ENCODE results near the gene ATP5MC3.
"Not testable (repeated sequence)": the region's sequence is repeated elsewhere in the genome, so short reads cannot be mapped to it uniquely, and the experiment has no call there.

The ATP5MC3 gene

GRCh38 chr2:175181104-175181876 lies at the start of gene ATP5MC3:
TSS of gene ATP5MC3 (minus strand) at chr2:175181710. CDS start at chr2:175181393, 317 bp downstream.
- peak; percentile 85 for DNase-seq (ENCODE audit: insufficient read length, low spot score)
- FAIRE-seq, result no peak
- TF ChIP-seq, protein P1, sequence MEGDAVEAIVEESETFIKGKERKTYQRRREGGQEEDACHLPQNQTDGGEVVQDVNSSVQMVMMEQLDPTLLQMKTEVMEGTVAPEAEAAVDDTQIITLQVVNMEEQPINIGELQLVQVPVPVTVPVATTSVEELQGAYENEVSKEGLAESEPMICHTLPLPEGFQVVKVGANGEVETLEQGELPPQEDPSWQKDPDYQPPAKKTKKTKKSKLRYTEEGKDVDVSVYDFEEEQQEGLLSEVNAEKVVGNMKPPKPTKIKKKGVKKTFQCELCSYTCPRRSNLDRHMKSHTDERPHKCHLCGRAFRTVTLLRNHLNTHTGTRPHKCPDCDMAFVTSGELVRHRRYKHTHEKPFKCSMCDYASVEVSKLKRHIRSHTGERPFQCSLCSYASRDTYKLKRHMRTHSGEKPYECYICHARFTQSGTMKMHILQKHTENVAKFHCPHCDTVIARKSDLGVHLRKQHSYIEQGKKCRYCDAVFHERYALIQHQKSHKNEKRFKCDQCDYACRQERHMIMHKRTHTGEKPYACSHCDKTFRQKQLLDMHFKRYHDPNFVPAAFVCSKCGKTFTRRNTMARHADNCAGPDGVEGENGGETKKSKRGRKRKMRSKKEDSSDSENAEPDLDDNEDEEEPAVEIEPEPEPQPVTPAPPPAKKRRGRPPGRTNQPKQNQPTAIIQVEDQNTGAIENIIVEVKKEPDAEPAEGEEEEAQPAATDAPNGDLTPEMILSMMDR (IDR thresholded peaks at IDR 0.05; ENCODE audit: insufficient read depth, missing control alignments), result no peak

GRCh38 chr2:175228601-175229000 lies 47.1 kb upstream of the ATP5MC3 start:
- not testable (repeated sequence) for FAIRE-seq; DNase-seq (ENCODE audit: insufficient read length, low spot score)

DNA sequence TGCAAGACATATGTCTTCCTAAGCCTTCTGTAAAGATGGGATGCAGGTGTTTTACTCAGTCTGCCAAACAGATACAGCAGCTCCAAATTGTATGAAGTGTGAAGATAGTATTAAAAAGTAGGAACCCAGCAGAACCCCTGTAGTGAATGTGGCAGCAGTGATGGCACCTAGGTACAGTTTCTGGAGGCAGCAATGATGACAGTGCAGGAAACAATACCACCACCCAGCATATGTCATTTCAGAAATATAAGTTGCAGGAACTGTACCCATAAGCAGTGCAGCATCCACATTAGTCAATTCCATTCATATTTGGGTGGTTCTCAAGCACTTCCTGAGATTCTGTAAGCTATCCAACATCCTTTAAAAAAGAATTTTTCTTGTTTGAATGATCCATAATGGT lies 46.7 kb upstream of the ATP5MC3 start:
- TF ChIP-seq, protein P1 (IDR thresholded peaks at IDR 0.05; ENCODE audit: insufficient read depth, missing control alignments), result no peak

DNA sequence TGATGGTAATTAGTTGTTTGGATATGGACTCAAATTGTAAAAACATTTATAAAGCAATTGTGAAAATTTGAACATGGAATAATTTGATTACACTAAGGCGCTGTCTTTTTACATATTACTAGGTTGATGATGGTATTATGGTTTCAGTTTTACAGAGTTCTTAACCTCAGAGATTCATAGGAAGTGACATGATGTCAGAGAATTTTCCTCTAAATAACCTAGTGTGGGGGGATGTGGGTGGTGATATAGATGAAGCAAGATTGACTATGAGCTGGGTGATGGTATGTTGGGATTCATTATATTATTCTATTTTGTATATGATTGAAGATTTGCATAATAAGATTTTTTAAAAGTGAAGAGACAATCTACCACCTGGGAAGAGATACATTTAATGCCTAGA lies 45.9 kb upstream of the ATP5MC3 start:
- no peak for DNase-seq (ENCODE audit: insufficient read length, low spot score)
- TF ChIP-seq, protein P1 (IDR thresholded peaks at IDR 0.05; ENCODE audit: insufficient read depth, missing control alignments), result no peak
- no peak for FAIRE-seq

More for the DNA sequence above, 46.7 kb upstream of the ATP5MC3 start:
- FAIRE-seq (no peak), DNase-seq (ENCODE audit: insufficient read length, low spot score) (no peak)

DNA sequence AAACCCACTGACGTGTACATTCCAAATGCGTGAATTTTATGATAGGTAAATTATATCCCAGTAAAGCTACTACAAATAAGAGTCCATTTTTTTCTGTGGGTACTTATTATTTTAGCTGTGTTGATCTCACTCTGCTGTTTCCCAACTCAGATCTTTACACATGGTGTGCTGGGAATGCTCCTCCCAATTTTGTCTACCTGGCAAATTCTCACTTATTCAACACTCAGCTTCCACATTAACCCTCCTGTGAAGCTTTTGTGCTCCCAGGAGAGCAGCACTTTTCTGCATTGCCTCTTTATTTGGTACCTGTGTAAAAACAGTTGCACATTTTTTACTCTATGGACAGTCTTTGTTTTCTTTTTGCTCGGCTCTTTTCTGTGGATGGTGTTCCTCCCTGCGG lies 38.6 kb upstream of the ATP5MC3 start:
- DNase-seq (ENCODE audit: insufficient read length, low spot score) (no peak), FAIRE-seq (no peak)
- TF ChIP-seq, protein P1 (IDR thresholded peaks at IDR 0.05; ENCODE audit: insufficient read depth, missing control alignments), result no peak

- TF ChIP-seq, protein P1 (IDR thresholded peaks at IDR 0.05; ENCODE audit: insufficient read depth, missing control alignments), result no peak
- DNase-seq (ENCODE audit: insufficient read length, low spot score) (no peak), FAIRE-seq (no peak)
Observed at GRCh38 chr2:175218551-175218950, 37.0 kb upstream of the ATP5MC3 start.

GRCh38 chr2:175207741-175208438 lies 26.4 kb upstream of the ATP5MC3 start:
- TF ChIP-seq, protein P1 (IDR thresholded peaks at IDR 0.05; ENCODE audit: insufficient read depth, missing control alignments), result no peak
- DNase-seq (ENCODE audit: insufficient read length, low spot score), result no peak
- FAIRE-seq, result no peak

Measured in D721Med (cell line).